Activated naive CD4-positive, alpha-beta T cell treated with Interleukin-2 at 50 U/mL for 16 hours (primary cell): ENCODE measurements around the gene SLC5A11.

Source experiments
- DNase-seq: peaks from one replicate; pipeline ENCODE4 v3.0.0-alpha.2; 2020

SLC5A11 gene

GRCh38 chr16:24925163-24925562, 79.4 kb downstream of the SLC5A11 start:
- DNase-seq, result no peak

DNA sequence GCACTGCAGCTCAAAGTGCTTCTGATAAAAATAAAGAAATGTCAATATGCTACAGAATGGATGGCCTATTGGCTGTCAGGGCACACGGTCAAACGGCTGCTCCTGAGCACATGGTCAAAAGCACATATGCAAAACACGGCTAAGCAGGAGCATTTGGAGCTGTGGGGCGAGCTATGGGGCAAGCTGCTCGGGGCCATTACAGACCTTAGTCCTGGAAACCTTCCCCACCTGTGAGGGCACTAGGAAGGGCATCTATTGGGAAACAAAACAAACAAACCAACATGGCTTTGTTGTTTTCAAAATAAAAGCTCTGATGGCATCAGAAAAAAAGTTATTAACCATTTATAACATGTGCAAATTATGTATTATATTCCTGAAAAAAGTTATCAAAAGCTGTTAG, 83.6 kb downstream of the SLC5A11 start:
- no peak for DNase-seq

- DNase-seq, result no peak
Observed at GRCh38 chr16:24930440-24930839, 84.7 kb downstream of the SLC5A11 start.

DNA sequence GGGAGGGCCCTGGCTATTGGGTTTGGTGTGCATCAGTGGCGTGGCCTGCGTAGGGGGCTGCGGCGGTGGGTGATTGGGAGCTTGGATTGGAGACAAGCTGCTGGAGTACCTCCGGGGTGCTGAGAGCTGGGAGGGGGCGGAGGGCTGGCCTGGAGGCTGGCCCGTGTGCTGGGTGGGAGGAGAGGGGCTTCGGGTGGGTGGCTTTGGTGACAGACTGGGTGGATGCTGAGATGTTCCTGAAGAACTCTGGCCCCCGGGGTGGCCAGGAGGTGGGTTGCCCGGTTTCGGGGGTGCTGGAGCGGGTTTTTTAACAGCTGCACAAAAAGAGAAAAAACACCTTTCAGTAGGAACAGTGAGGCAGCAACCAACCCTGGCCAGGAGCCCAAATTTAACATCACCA, 85.3 kb downstream of the SLC5A11 start:
- no peak for DNase-seq

DNA sequence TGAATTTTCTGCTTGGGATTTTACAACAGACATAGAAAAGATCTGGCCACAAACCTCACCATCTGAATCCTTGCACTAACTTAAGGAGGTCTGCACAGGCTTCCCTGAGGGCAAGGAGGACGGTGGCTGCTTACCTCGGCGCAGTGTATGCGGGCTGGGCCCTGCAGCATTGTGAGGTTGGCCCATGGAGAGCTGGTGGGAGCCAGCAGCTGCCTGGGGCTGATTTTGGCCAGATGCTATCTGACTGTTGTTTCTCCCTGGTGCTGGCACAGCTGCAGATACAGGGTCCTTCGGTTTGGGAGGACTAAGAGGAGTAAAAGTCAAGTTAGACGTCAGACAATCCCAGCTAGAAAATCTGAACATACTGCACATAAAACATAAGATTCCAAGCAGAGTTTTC, 89.6 kb downstream of the SLC5A11 start:
- DNase-seq, result no peak

- no peak for DNase-seq
Observed at GRCh38 chr16:24936151-24936550, 90.4 kb downstream of the SLC5A11 start.

- no peak for DNase-seq
Observed at GRCh38 chr16:24939224-24939623, 93.5 kb downstream of the SLC5A11 start.

DNA sequence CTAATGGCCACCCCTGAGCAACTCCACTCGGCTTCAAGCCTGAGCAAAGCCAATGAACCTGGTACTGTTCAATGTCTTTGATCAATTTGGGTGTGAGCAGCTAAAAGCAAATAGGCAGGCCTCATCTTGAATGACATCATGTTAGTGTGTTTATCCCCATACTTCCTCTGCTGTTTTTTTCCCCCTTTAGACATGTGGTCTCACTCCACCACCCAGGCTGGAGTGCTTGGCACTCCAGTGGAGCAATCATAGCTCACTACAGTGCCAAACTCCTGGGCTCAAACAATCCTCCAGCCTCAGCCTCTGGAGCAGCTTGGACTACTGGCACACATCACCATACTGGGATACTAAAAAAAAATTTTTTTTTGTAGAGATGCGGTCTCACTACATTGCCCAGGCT, 94.0 kb downstream of the SLC5A11 start:
- DNase-seq, result no peak

- DNase-seq, result no peak
Observed at GRCh38 chr16:24943471-24943870, 97.7 kb downstream of the SLC5A11 start.

GRCh38 chr16:24944206-24944605, 98.4 kb downstream of the SLC5A11 start:
- DNase-seq, result no peak

DNA sequence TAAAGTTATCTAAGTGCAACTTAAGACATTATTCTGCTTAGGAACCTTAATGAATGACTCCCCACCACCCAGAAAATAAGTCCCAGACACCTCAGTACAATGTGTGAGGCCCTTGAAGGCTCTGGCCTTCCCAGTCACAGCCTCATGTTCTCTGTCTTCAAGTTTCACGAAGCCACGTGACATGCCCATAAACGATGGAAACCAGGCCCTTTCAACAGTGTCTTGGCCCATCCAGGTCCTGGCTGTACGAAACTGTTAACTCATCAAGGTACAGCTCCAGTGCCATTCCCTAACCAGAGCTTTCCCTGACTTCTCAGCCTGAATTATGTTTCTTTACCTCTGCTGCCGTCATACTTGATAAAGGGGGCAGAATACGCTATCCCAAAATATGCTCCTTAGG, 100.4 kb downstream of the SLC5A11 start:
- no peak for DNase-seq

GRCh38 chr16:24950275-24950674, 104.5 kb downstream of the SLC5A11 start:
- DNase-seq, result no peak

DNA sequence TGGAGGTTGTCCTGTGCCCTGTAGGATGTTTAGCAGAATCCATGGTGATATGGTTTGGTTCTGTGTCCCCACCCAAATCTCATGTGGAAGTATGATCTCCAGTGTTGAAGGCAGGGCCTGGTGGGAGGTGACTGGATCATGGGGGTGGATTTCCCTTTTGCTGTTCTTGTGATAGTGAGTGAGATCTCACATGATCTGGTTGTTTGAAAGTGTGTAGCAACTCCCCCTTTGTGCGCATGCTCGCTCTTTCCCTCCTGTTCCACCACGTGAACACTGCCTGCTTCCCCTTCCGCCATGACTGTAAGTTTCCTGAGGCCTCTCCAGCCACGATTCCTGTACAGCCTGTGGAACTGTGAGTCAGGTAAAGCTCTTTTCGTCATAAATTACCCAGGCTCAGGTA, 107.5 kb downstream of the SLC5A11 start:
- DNase-seq, result no peak

- no peak for DNase-seq
Observed at GRCh38 chr16:24953721-24954120, 108.0 kb downstream of the SLC5A11 start.

DNA sequence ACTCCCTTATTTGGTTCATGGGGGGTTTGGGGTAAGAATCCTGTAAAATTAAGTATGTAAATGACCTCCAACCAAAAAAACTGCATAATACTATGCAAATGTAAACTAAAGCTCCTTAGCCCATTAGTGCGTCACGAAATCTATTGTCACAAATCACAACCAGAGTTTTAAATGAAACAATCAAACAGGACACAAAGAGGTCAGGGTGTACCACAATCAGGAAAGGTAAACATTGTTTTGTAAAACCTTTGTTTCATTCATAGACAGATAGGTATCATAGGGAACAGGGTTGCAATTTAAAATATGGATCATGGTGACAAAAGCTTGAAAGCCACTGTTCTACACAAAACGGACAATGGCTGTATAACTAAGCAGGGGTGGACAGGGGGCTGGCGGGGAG, 108.4 kb downstream of the SLC5A11 start:
- no peak for DNase-seq

GRCh38 chr16:24955975-24956731, 110.4 kb downstream of the SLC5A11 start:
- DNase-seq, result no peak

DNA sequence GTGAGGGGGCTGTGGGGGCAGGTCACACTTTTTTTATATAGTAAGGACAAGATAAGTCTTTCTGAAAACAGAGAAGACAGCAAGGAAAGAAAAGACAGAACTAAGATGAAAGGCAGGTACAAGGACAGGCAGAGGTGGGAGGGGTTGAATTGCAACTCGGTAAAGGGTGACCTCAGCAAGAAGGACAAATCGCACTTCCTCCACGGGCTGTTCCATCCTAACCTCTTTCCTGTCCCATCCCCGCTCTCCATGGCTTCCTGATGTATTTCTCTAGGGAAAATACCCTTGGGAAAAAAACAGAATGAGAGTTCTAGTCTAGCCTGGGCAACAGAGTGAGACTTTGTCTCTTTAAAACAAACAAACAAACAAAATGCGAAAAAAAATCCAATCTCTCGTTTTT, 112.1 kb downstream of the SLC5A11 start:
- no peak for DNase-seq
